Heart right ventricle (tissue), 16 donors: ENCODE data around the gene KRT37. TPM values are rescaled to one million over a fixed set of nuclear protein-coding genes. Genes with fewer than 3 reads are reported as not detected.

Source experiments
- ATAC-seq, 8 donors: fragments of 200-7000 bp; cut with Tn5 transposase; one replicate each; pipeline ENCODE4 v1.9.1; 2020; ENCODE audit warnings: mild to moderate bottlenecking in 8 of 8, moderate library complexity in 8 of 8, moderate number of reproducible peaks in 1 of 8
- DNase-seq, 2 donors: peaks; one replicate each; pipeline ENCODE4 v3.0.0-alpha.2; 2020
- H3K27ac ChIP-seq, 10 donors: fragments of 200-600 bp; sonication (generic) in 2 of 10; one replicate each; pipeline versions ENCODE4 v1.5.0 to v1.8.0; 2020 to 2022; ENCODE audit warnings: mild to moderate bottlenecking in 3 of 10
- H3K27me3 ChIP-seq, 7 donors: fragments of 200-600 bp; one replicate each; pipeline ENCODE4 v1.8.0; 2021 to 2022; ENCODE audit warnings: mild to moderate bottlenecking in 2 of 7
- H3K36me3 ChIP-seq, 9 donors: fragments of 200-600 bp; sonication (generic) in 1 of 9; one replicate each; pipeline versions ENCODE4 v1.5.0 to v1.8.0; 2020 to 2022; ENCODE audit warnings: mild to moderate bottlenecking in 2 of 9
- H3K4me1 ChIP-seq, 9 donors: fragments of 200-600 bp; sonication (generic) in 1 of 9; one replicate each; pipeline versions ENCODE4 v1.5.0 to v1.8.0; 2020 to 2022; ENCODE audit warnings: mild to moderate bottlenecking in 4 of 9
- H3K4me3 ChIP-seq, 10 donors: fragments of 200-600 bp; sonication (generic) in 2 of 10; one replicate each; pipeline versions ENCODE4 v1.5.0 to v1.8.0; 2020 to 2022; ENCODE audit warnings: mild to moderate bottlenecking in 7 of 10, moderate library complexity in 2 of 10
- H3K9me3 ChIP-seq, 11 donors: fragments of 200-600 bp in 10 of 11; sonication (generic) in 2 of 11; one replicate each; pipeline versions ENCODE4 v1.5.0 to v1.8.0; 2013 to 2022; ENCODE audit warnings: mild to moderate bottlenecking in 2 of 11, control low read depth in 1 of 11, moderate library complexity in 1 of 11
- WGBS, 2 donors: extraction: QIAGEN DNeasy Blood & Tissue Kit; methylation state at CpG; one replicate each; pipeline ENCODE4 v1.1.7; 2013; ENCODE audit warnings: inconsistent platforms in 1 of 2; 5-methylcytosine and 5-hydroxymethylcytosine counted together
- intact Hi-C, 10 donors: fragments of 100-400 bp; cut with DNase I; formaldehyde crosslinking; loops; one replicate each; pipeline versions ENCODE4 v1.11.1 to v1.14.2; 2022
- polyA plus RNA-seq, 2 donors: library from polyadenylated mRNA; stranded (reverse); fragments of 200-250 nt; gene quantifications; one replicate each; pipeline ENCODE4 v1.2.3, GENCODE V29; 2013
- total RNA-seq, 10 donors: library from RNA; stranded (reverse); fragmentation: NEBNext Ultra II Directional in 3 of 10; extraction: Animal tissue kit (Norgen Biotek cat#: 25700) in 3 of 10; gene quantifications; one replicate each; pipeline versions ENCODE4 v1.2.1 to v1.2.4, GENCODE V29; 2021 to 2023
- TF ChIP-seq, protein P1 (sequence below), 9 donors: fragments of 200-600 bp; sonication (generic) in 2 of 9; IDR thresholded peaks; one replicate each; pipeline versions ENCODE4 v1.5.0 to v1.8.0; 2021 to 2022; ENCODE audit warnings: antibody characterized with exemption in 9 of 9, mild to moderate bottlenecking in 5 of 9, moderate library complexity in 1 of 9
- donor health status: Arrhythmogenic right ventricular cardiomyopathy.
- donor health status: ischemic (EF 13 %, LVEDD 7.1; RV severe dilation, severe dysfunction).
- donor health status: healthy with polysubstance abuse.
- donor health status: DM: no; HTN: yes; CAD: no.
- donor health status: DM: no; HTN: no; CAD: no.
- donor health status: ischemic (EF 25% LVEDD 6.9; RV normal size, moderate dysfunction).
- donor health status: ischemic (EF 25% LVEDD 5.7; RV mildly dilated, moderate dysfunction).
- donor health status: healthy.
- donor health status: DM: yes; HTN: yes; CAD: no.
- donor health status: Ischemic cardiomyopathy.
- donor health status: ischemic (EF 35%, LVEDD 5.7; RV mildly dilated, moderate dysfunction).
- donor health status: nonischemic (EF 11% LVEDD 7.7; RV severe dilation, severe dysfunction).
- donor health status: DM: yes; HTN: yes; CAD: no.
- donor health status: PGD.
- donor health status: ischemic (EF 29% LVEDD 5.4; RV normal size, mild dysfunction).
- donor health status: nonischemic (EF 23%, LVEDD 6.1; RV moderate dilation, normal function).

The KRT37 gene
- total and polyA plus RNA-seq, 12 donors: not detected

DNA sequence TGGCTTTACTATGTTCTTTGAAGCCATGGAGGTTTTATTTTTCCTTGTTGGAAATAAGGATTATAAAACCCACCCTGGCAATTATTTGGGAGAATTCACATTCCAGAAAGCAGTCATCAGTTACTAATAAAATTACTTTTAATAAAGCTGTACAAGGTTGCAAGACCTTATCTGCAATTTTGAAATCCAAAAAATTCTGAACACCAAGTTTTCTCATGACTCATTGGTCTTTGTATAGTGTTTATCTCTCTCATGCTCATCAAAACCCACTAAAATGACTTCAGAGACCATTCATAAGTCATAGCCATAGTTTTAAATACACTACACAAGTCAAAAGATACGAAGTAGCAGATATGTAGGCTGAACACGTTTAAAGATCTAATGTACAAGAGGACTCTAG, 22.4 kb upstream of the KRT37 start:
- Histone ChIP-seq H3K36me3 (no peaks in the 10 kb centered on the region), H3K4me3 (no peak overlapping the region), H3K4me1 (no peaks in the 10 kb centered on the region), H3K9me3 (peaks cover 0 to 15% (median 0%) of the 10 kb centered on the region in 11 donors), H3K27ac (no peak overlapping the region), H3K27me3 (peaks cover 0 to 61% (median 32%) of the 10 kb centered on the region in 7 donors)
- 46 to 62% methylated on average over 2 of the region's 2 CpGs for WGBS, 2 donors
- intact Hi-C loops: no loop called here
- TF ChIP-seq, protein P1, sequence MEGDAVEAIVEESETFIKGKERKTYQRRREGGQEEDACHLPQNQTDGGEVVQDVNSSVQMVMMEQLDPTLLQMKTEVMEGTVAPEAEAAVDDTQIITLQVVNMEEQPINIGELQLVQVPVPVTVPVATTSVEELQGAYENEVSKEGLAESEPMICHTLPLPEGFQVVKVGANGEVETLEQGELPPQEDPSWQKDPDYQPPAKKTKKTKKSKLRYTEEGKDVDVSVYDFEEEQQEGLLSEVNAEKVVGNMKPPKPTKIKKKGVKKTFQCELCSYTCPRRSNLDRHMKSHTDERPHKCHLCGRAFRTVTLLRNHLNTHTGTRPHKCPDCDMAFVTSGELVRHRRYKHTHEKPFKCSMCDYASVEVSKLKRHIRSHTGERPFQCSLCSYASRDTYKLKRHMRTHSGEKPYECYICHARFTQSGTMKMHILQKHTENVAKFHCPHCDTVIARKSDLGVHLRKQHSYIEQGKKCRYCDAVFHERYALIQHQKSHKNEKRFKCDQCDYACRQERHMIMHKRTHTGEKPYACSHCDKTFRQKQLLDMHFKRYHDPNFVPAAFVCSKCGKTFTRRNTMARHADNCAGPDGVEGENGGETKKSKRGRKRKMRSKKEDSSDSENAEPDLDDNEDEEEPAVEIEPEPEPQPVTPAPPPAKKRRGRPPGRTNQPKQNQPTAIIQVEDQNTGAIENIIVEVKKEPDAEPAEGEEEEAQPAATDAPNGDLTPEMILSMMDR (IDR thresholded peaks at IDR 0.05): no peak
- ATAC-seq: no peak
- DNase-seq: no peak

DNA sequence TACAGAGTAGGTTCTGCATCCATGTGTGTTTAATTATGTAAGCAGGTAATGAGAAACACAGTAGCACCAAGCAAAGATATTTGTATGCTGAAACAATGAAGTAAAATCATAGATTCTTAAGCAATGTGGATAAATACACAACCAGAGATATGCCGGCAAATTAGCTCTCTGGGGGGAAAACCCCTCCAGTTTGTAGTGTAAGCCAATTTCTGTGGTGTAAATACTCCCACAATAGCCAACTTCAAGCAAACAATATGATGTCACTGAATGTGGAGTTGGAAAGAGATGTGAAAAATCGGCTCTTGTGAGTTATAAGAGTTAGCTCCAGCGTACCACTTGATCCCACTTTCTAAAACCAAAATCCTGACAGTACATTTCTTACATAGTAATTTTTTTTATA, 20.3 kb upstream of the KRT37 start:
- Histone ChIP-seq H3K9me3 (peaks cover 0 to 9% (median 0%) of the 10 kb centered on the region in 11 donors), H3K36me3 (no peaks in the 10 kb centered on the region), H3K4me1 (no peaks in the 10 kb centered on the region), H3K27ac (no peak overlapping the region), H3K27me3 (peaks cover 0 to 73% (median 41%) of the 10 kb centered on the region in 7 donors), H3K4me3 (no peak overlapping the region)
- intact Hi-C loops: no loop called here
- no peak for ATAC-seq
- DNase-seq: no peak
- TF ChIP-seq, protein P1 (IDR thresholded peaks at IDR 0.05): no peak
- WGBS, 2 donors: 61 to 75% methylated on average over 3 of the region's 3 CpGs

DNA sequence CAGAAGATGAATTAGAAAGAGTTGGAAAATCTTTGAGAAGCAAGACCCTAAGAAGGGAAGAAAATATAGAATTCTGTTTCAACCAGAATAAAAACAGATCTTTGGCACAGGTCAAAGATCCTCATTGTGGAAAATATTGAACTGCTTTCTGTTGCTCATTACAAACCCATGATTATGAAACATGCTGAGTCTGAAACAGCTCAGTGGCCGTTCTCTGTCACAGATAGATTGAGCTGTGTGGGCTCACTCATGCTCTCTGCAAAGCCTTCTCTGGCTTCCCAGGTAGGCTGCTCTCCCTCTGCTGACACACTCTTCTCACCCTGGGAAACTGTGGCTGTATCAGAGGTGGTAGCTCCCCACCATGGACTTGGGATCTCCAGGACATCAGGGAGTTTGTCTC, 19.8 kb upstream of the KRT37 start:
- H3K36me3 ChIP-seq: no peaks in the 10 kb centered on the region
- ATAC-seq: no peak
- H3K4me1 ChIP-seq: no peaks in the 10 kb centered on the region
- DNase-seq: no peak
- H3K9me3 ChIP-seq: peaks cover 0 to 9% (median 0%) of the 10 kb centered on the region in 11 donors
- H3K4me3 ChIP-seq: no peak overlapping the region
- TF ChIP-seq, protein P1 (IDR thresholded peaks at IDR 0.05): no peak
- 73 to 76% methylated on average over 1 of the region's 1 CpG for WGBS, 2 donors
- intact Hi-C loops: no loop called here
- peaks cover 0 to 73% (median 43%) of the 10 kb centered on the region in 7 donors for H3K27me3 ChIP-seq
- H3K27ac ChIP-seq: no peak overlapping the region

DNA sequence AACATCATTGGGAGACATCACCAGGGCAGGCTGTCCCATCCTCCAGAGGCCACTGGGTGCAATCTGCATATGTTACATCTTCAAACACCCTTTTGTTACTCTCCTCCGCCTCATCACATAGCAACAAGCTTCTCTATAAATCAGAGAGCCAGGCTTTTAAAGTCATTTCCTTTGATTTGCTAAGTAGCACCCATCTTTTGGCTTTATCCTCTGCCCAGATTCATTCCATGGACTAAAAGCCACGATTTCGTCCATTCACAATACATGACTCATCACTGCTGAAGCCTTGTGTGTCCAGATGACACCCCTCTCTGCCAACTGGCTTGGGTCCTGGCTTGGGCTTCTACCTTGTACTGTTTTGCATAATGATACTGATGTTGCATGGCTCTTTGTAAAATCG, 18.4 kb upstream of the KRT37 start:
- H3K27ac ChIP-seq: no peak overlapping the region
- no peak overlapping the region for H3K4me3 ChIP-seq
- no peak for ATAC-seq
- 74 to 84% methylated on average over 4 of the region's 4 CpGs for whole genome bisulfite sequencing, 2 donors
- TF ChIP-seq, protein P1 (IDR thresholded peaks at IDR 0.05): no peak
- intact Hi-C loops: no loop called here
- H3K36me3 ChIP-seq: no peaks in the 10 kb centered on the region
- no peaks in the 10 kb centered on the region for H3K4me1 ChIP-seq
- no peak for DNase-seq
- H3K27me3 ChIP-seq: peaks cover 0 to 73% (median 40%) of the 10 kb centered on the region in 7 donors
- peaks cover 0 to 9% (median 0%) of the 10 kb centered on the region in 11 donors for H3K9me3 ChIP-seq
